HepG2 (cell line): ENCODE measurements around the gene ATP9A. TPM values are rescaled to one million over a fixed set of nuclear protein-coding genes. Genes with fewer than 3 reads are reported as not detected.

Experiments
- ERF ChIP-seq: IDR thresholded peaks from 2 replicates; pipeline ENCODE4 v1.6.1; 2018; ENCODE audit warnings: missing biosample characterization, missing genetic modification reagents
- FOXP4 ChIP-seq: sonication (generic); formaldehyde crosslinking; IDR thresholded peaks from 2 replicates; pipeline ENCODE4 v1.4.0; 2020; ENCODE audit warnings: missing genetic modification reagents
- HOXA9 ChIP-seq: sonication (generic); formaldehyde crosslinking; IDR thresholded peaks from 2 replicates; pipeline ENCODE4 v1.8.1; 2022; ENCODE audit warnings: missing genetic modification reagents, mild to moderate bottlenecking, moderate library complexity, borderline replicate concordance
- MED1 ChIP-seq: sonication (generic); formaldehyde crosslinking; IDR thresholded peaks from 2 replicates; pipeline ENCODE4 v1.4.0; 2020; ENCODE audit warnings: missing genetic modification reagents
- PAX8 ChIP-seq: sonication (generic); formaldehyde crosslinking; IDR thresholded peaks from 2 replicates; pipeline ENCODE4 v1.8.0; 2022; ENCODE audit warnings: mild to moderate bottlenecking, missing genetic modification reagents, borderline replicate concordance
- RAD51 ChIP-seq: fragments of 450-650 bp; IDR thresholded peaks from 2 replicates; pipeline ENCODE4 v1.6.1; 2016; ENCODE audit warnings: borderline replicate concordance
- SPEN ChIP-seq: sonication (generic); formaldehyde crosslinking; IDR thresholded peaks from 2 replicates; pipeline ENCODE4 v1.5.1; 2020; ENCODE audit warnings: low read depth, mild to moderate bottlenecking, missing genetic modification reagents
- SYNCRIP ChIP-seq: fragments of 200-400 bp; formaldehyde crosslinking; IDR thresholded peaks from 2 replicates; pipeline ENCODE4 v1.6.1; 2018; ENCODE audit warnings: mild to moderate bottlenecking, low read depth, low read length; ENCODE audit not compliant: insufficient read depth
- ZBTB1 ChIP-seq: sonication (generic); formaldehyde crosslinking; IDR thresholded peaks from 2 replicates; pipeline ENCODE4 v1.4.0; 2020; ENCODE audit warnings: missing genetic modification reagents, borderline replicate concordance
- ZBTB14 ChIP-seq: sonication (generic); formaldehyde crosslinking; IDR thresholded peaks from 2 replicates; pipeline ENCODE4 v1.4.0; 2020; ENCODE audit warnings: missing genetic modification reagents
- ZBTB40 ChIP-seq, 2 experiments: fragments of 450-650 bp in 1 of 2; sonication (generic) in 1 of 2; formaldehyde crosslinking in 1 of 2; IDR thresholded peaks; 2 replicates each; pipeline versions ENCODE4 v1.6.1 to v1.8.0; 2016 to 2022; ENCODE audit warnings: antibody characterized with exemption in 1 of 2, mild to moderate bottlenecking in 1 of 2, missing genetic modification reagents in 1 of 2
- ZFP41 ChIP-seq: sonication (generic); formaldehyde crosslinking; IDR thresholded peaks from 2 replicates; pipeline ENCODE4 v1.4.0; 2020; ENCODE audit warnings: mild to moderate bottlenecking, missing genetic modification reagents, borderline replicate concordance
- ZNF274 ChIP-seq: sonication (generic); formaldehyde crosslinking; IDR thresholded peaks from 2 replicates; pipeline ENCODE4 v1.5.1; 2020; ENCODE audit warnings: mild to moderate bottlenecking, missing genetic modification reagents
- ZNF619 ChIP-seq: sonication (generic); formaldehyde crosslinking; IDR thresholded peaks from 2 replicates; pipeline ENCODE4 v1.4.0; 2020; ENCODE audit warnings: mild to moderate bottlenecking, missing genetic modification reagents
- ZNF891 ChIP-seq: sonication (generic); formaldehyde crosslinking; IDR thresholded peaks from 2 replicates; pipeline ENCODE4 v1.5.0; 2020; ENCODE audit warnings: mild to moderate bottlenecking, missing genetic modification reagents
- polyA plus RNA-seq, 8 experiments: library from polyadenylated mRNA; depleted of rRNA in 3 of 8; stranded (reverse) in 7 of 8; unstranded in 1 of 8; fragments of >200 nt; fragmentation: Illumina TruSeq in 4 of 8; extraction: Trizol in 4 of 8; gene quantifications; 2 replicates each; pipeline versions ENCODE4 v1.2.1 to v1.2.3, GENCODE V29; 2011 to 2016; ENCODE audit warnings: low read depth in 4 of 8, missing spikeins in 1 of 8, mixed read lengths in 1 of 8; ENCODE audit not compliant: insufficient read depth in 1 of 8
- total RNA-seq, 5 experiments: library from RNA; depleted of rRNA; stranded (reverse); fragments of >200 nt; fragmentation: Illumina TruSeq; extraction: Trizol; gene quantifications; 2 replicates each; pipeline ENCODE4 v1.2.3, GENCODE V29; 2016; ENCODE audit warnings: low read depth in 1 of 5

ATP9A gene
- total and polyA plus RNA-seq, 2 of the 13 experiments (the other 11 are each of a cell fraction or from before 2014, with no cell fraction given): 11.8 to 18.5 TPM

- TF ChIP-seq ZBTB40 (IDR thresholded peaks at IDR 0.05) (peak; percentile 83), ZBTB40 (CRISPR knock-in tag; IDR thresholded peaks at IDR 0.05) (peak; percentile 98), ZNF891 (CRISPR knock-in tag) (peak; percentile 48; the same call in 1 of the 2 replicates), SPEN (peak; percentile 47; the same call in 1 of the 2 replicates), FOXP4 (CRISPR knock-in tag) (0 out of 2 replicates have a peak, but pooled peaks have one; percentile 6), ZNF274 (no peak), MED1 (peak; percentile 29; the same call in 1 of the 2 replicates), SYNCRIP (no peak), ZBTB14 (CRISPR knock-in tag) (peak; percentile 71), ERF (CRISPR knock-in tag) (0 out of 2 replicates have a peak, but pooled peaks have one; percentile 17), ZBTB1 (no peak), RAD51 (no peak), HOXA9 (CRISPR knock-in tag) (peak; percentile 87; the same call in 1 of the 2 replicates), ZFP41 (CRISPR knock-in tag) (peak; percentile 70; the same call in 1 of the 2 replicates), PAX8 (CRISPR knock-in tag) (0 out of 2 replicates have a peak, but pooled peaks have one; percentile 15), ZNF619 (peak; percentile 39; the same call in 1 of the 2 replicates)
Observed at GRCh38 chr20:51768759-51769517, 748 bp upstream of the ATP9A start (continued).
